Aorta (tissue), 5 donors: ENCODE data around the gene FNDC3B. TPM values are rescaled to one million over a fixed set of nuclear protein-coding genes. Genes with fewer than 3 reads are reported as not detected.

Source experiments
- ATAC-seq: fragments of 200-7000 bp; cut with Tn5 transposase; one replicate; pipeline ENCODE4 v1.9.1; 2022; ENCODE audit warnings: moderate library complexity; ENCODE audit not compliant: low FRiP score
- DNase-seq, 2 donors: peaks; one replicate each; pipeline ENCODE4 v3.0.0-alpha.2; 2020
- H3K27ac ChIP-seq, 2 donors: one replicate each; pipeline ENCODE4 v1.5.1; 2013; ENCODE audit warnings: low read length in 2 of 2, mild to moderate bottlenecking in 2 of 2, moderate library complexity in 2 of 2, control low read depth in 1 of 2, inconsistent platforms in 1 of 2, low read depth in 1 of 2
- H3K27me3 ChIP-seq, 2 donors: one replicate each; pipeline ENCODE4 v1.6.1; 2013; ENCODE audit warnings: control low read depth in 1 of 2, low read length in 1 of 2, mild to moderate bottlenecking in 1 of 2, moderate library complexity in 1 of 2; ENCODE audit not compliant: insufficient read depth in 2 of 2, control insufficient read depth in 1 of 2
- H3K36me3 ChIP-seq, 2 donors: one replicate each; pipeline ENCODE4 v1.6.1; 2013; ENCODE audit warnings: control low read depth in 1 of 2, low read length in 1 of 2, mild to moderate bottlenecking in 1 of 2; ENCODE audit not compliant: insufficient read depth in 2 of 2, control insufficient read depth in 1 of 2
- H3K4me1 ChIP-seq, 2 donors: one replicate each; pipeline ENCODE4 v1.6.1; 2013; ENCODE audit warnings: low read length in 2 of 2, control low read depth in 1 of 2, mild to moderate bottlenecking in 1 of 2, moderate library complexity in 1 of 2; ENCODE audit not compliant: insufficient read depth in 2 of 2, control insufficient read depth in 1 of 2
- H3K4me3 ChIP-seq, 2 donors: one replicate each; pipeline ENCODE4 v1.5.1; 2013; ENCODE audit warnings: low read length in 2 of 2, control low read depth in 1 of 2, mild to moderate bottlenecking in 1 of 2
- H3K9me3 ChIP-seq: one replicate; pipeline ENCODE4 v1.6.1; 2013; ENCODE audit warnings: mild to moderate bottlenecking, low read length; ENCODE audit not compliant: control insufficient read depth
- WGBS, 2 donors: extraction: QIAGEN DNeasy Blood & Tissue Kit; methylation state at CpG; one replicate each; pipeline ENCODE4 v1.1.7; 2013; 5-methylcytosine and 5-hydroxymethylcytosine counted together
- intact Hi-C, 2 donors: fragments of 100-400 bp; cut with DNase I; formaldehyde crosslinking; loops; one replicate each; pipeline versions ENCODE4 v1.14.2 to v1.15.0; 2022
- polyA plus RNA-seq, 2 donors: library from polyadenylated mRNA; stranded (reverse); fragments of 200-250 nt; gene quantifications; one replicate each; pipeline ENCODE4 v1.2.3, GENCODE V29; 2013
- total RNA-seq, 2 donors: library from RNA; stranded (reverse); fragmentation: NEBNext Ultra II Directional; extraction: Animal tissue kit (Norgen Biotek cat#: 25700); gene quantifications; one replicate each; pipeline ENCODE4 v1.2.1, GENCODE V29; 2021
- donor health status: healthy with polysubstance abuse.
- donor health status: Bipolar disorder and iron deficiency.
- donor health status: DM: no; HTN: no; CAD: no.
- donor health status: DM: no; HTN: no; CAD: no.
- donor health status: DM: yes; HTN: yes; CAD: no.

Gene FNDC3B
- total and polyA plus RNA-seq, 4 donors: 12.5 to 239 (median 120) TPM

- ATAC-seq (no peak), DNase-seq (no peak)
- Histone ChIP-seq H3K27ac (no peak overlapping the region), H3K9me3 (no peaks in the 10 kb centered on the region), H3K4me1 (no peaks in the 10 kb centered on the region), H3K36me3 (no peaks in the 10 kb centered on the region), H3K4me3 (no peak overlapping the region), H3K27me3 (no peaks in the 10 kb centered on the region)
- WGBS, 2 donors: 84 to 89% methylated on average over 1 of the region's 1 CpG
- intact Hi-C loops: no loop called here
These were observed 403.2 kb downstream of the FNDC3B start for GRCh38 chr3:172442606-172443005.

GRCh38 chr3:172444821-172445220, 405.4 kb downstream of the FNDC3B start:
- H3K4me3 ChIP-seq: no peak overlapping the region
- H3K9me3 ChIP-seq: peaks cover 2% of the 10 kb centered on the region
- DNase-seq: no peak
- 82 to 83% methylated on average over 6 of the region's 6 CpGs for WGBS, 2 donors
- no peak for ATAC-seq
- H3K27ac ChIP-seq: no peak overlapping the region
- H3K4me1 ChIP-seq: no peaks in the 10 kb centered on the region
- H3K36me3 ChIP-seq: no peaks in the 10 kb centered on the region
- no peaks in the 10 kb centered on the region for H3K27me3 ChIP-seq
- intact Hi-C loops: no loop called here

GRCh38 chr3:172446198-172446597, 406.8 kb downstream of the FNDC3B start:
- ATAC-seq (no peak), DNase-seq (no peak)
- no peak overlapping the region for H3K27ac ChIP-seq
- no peaks in the 10 kb centered on the region for H3K27me3 ChIP-seq
- no peak overlapping the region for H3K4me3 ChIP-seq
- intact Hi-C loops: no loop called here
- H3K9me3 ChIP-seq: peaks cover 2% of the 10 kb centered on the region
- H3K4me1 ChIP-seq: no peaks in the 10 kb centered on the region
- WGBS, 2 donors: 72 to 89% methylated on average over 3 of the region's 3 CpGs
- no peaks in the 10 kb centered on the region for H3K36me3 ChIP-seq

GRCh38 chr3:172447611-172448579, 408.5 kb downstream of the FNDC3B start, which contains the start of gene GHSR:
TSS of gene GHSR (minus strand) at chr3:172448456. CDS start at chr3:172448413, 43 bp downstream.
- Histone ChIP-seq H3K9me3 (peaks cover 2% of the 10 kb centered on the region), H3K4me3 (no peak within 1 kb of the TSS), H3K36me3 (no peaks in the 10 kb centered on the region), H3K27me3 (no peaks in the 10 kb centered on the region), H3K4me1 (no peaks in the 10 kb centered on the region), H3K27ac (no peak within 1 kb of the TSS)
- DNase-seq: no peak
- intact Hi-C loops: no loop called here
- WGBS, 2 donors: 5 to 6% methylated on average over 73 to 76 of the region's 76 CpGs
- ATAC-seq: peak; percentile 45

GRCh38 chr3:172448661-172449465, 409.5 kb downstream of the FNDC3B start:
- Histone ChIP-seq H3K27me3 (no peaks in the 10 kb centered on the region), H3K4me3 (no peak overlapping the region), H3K36me3 (no peaks in the 10 kb centered on the region), H3K4me1 (no peaks in the 10 kb centered on the region), H3K9me3 (peaks cover 2% of the 10 kb centered on the region), H3K27ac (no peak overlapping the region)
- intact Hi-C loops: no loop called here
- no peak for ATAC-seq
- DNase-seq: no peak
- 5 to 6% methylated on average over 43 of the region's 43 CpGs for WGBS, 2 donors

GRCh38 chr3:172449466-172450149, 410.2 kb downstream of the FNDC3B start:
- peak; percentile 53 to 81 for DNase-seq
- Histone ChIP-seq H3K4me1 (no peaks in the 10 kb centered on the region), H3K27me3 (no peaks in the 10 kb centered on the region), H3K9me3 (peaks cover 2% of the 10 kb centered on the region), H3K36me3 (no peaks in the 10 kb centered on the region), H3K27ac (no peak overlapping the region), H3K4me3 (no peak overlapping the region)
- ATAC-seq: peak; percentile 43
- 2 to 4% methylated on average over 34 of the region's 34 CpGs for WGBS, 2 donors
- intact Hi-C loops: no loop called here

Other genes starting within 250 kb of the FNDC3B start
- gene PLD1, start 229.1 kb upstream of the FNDC3B start, total RNA-seq: 10 to 100 TPM; 23.1 to 41.3 TPM
- 10 to 100 TPM; 19.1 to 28.2 TPM for gene PLD1, start 229.1 kb upstream of the FNDC3B start, polyA plus RNA-seq
- gene TMEM212, start 196.2 kb upstream of the FNDC3B start, total RNA-seq: not detected
- gene TMEM212, start 196.2 kb upstream of the FNDC3B start, polyA plus RNA-seq: not detected